Suprapubic skin (tissue), 4 donors: ENCODE measurements around the gene ITPR2. TPM values are rescaled to one million over a fixed set of nuclear protein-coding genes. Genes with fewer than 3 reads are reported as not detected.
"Not testable (repeated sequence)": the region's sequence is repeated elsewhere in the genome, so short reads cannot be mapped to it uniquely, and the experiment has no call there.

Source experiments
- DNase-seq, 2 donors: peaks; one replicate each; pipeline ENCODE4 v3.0.0-alpha.2; 2019; ENCODE audit warnings: low spot score in 2 of 2
- H3K27ac ChIP-seq: fragments of 200-600 bp; sonication (generic); one replicate; pipeline ENCODE4 v1.5.1; 2019
- H3K27me3 ChIP-seq: fragments of 200-600 bp; sonication (generic); one replicate; pipeline ENCODE4 v1.5.1; 2019
- H3K36me3 ChIP-seq: fragments of 200-600 bp; sonication (generic); one replicate; pipeline ENCODE4 v1.5.1; 2019
- H3K4me1 ChIP-seq: fragments of 200-600 bp; sonication (generic); one replicate; pipeline ENCODE4 v1.5.1; 2019
- H3K4me3 ChIP-seq: fragments of 200-600 bp; sonication (generic); one replicate; pipeline ENCODE4 v1.5.1; 2019; ENCODE audit warnings: mild to moderate bottlenecking
- H3K9me3 ChIP-seq: fragments of 200-600 bp; sonication (generic); one replicate; pipeline ENCODE4 v1.5.1; 2019
- EP300 ChIP-seq: sonication (generic); formaldehyde crosslinking; IDR thresholded peaks from one replicate; pipeline ENCODE4 v1.6.1; 2017; ENCODE audit warnings: antibody characterized with exemption
- POLR2A ChIP-seq, 2 donors: fragments of 450-650 bp; IDR thresholded peaks; one replicate each; pipeline ENCODE4 v1.6.1; 2017; ENCODE audit warnings: antibody characterized with exemption in 2 of 2, mild to moderate bottlenecking in 2 of 2, moderate library complexity in 2 of 2
- POLR2AphosphoS5 ChIP-seq, 3 donors: sonication (generic); formaldehyde crosslinking; IDR thresholded peaks; one replicate each; pipeline ENCODE4 v1.6.1; 2017; ENCODE audit warnings: antibody characterized with exemption in 3 of 3
- WGBS: methylation state at CpG from one replicate; pipeline ENCODE4 v1.1.5; 2018; 5-methylcytosine and 5-hydroxymethylcytosine counted together
- total RNA-seq, 4 donors: library from RNA; depleted of rRNA; stranded (reverse); fragments of >200 nt; gene quantifications; one replicate each; pipeline ENCODE4 v1.1.0, GENCODE V29; 2016
- TF ChIP-seq, protein P1 (sequence below), 2 donors: fragments of 200-600 bp in 1 of 2; fragments of 450-650 bp in 1 of 2; sonication (generic) in 1 of 2; IDR thresholded peaks; one replicate each; pipeline ENCODE4 v1.5.1; 2016 to 2019; ENCODE audit warnings: antibody characterized with exemption in 2 of 2, mild to moderate bottlenecking in 1 of 2, moderate library complexity in 1 of 2

ITPR2 gene
- total RNA-seq, 4 donors from 2014 or later, result 59.6 to 159 (median 72.1) TPM

DNA sequence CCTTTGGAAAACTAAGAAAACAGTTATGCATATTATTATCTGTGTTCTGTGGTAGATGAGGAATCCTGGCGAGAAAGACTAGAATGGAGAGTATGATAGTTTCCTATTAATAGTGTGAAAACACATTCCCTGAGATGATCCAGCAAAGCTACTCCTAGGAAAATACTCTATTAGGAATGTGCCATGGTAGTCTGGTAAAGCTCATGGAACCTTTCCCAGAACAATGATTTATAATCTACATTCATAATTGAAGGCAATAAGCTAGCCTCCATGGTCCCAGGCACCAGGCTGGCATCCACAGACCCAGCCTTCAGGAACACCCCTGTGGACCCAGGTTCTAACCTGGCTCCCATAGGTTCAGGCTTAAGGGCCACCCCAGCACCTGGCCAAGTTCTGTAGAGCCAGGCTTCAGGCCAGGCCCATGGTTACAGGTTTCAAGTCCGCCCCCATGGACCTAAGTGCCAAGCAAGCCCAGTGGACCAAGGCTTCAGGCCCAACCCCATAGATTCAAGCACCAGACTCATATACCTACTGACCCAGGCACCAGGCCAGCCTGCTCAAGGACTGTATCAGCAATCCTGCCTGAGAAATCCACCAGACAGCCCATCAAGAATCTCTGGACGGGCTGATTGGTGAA is 72.2 kb downstream of the ITPR2 start:
- Histone ChIP-seq H3K4me1 (no peaks in the 10 kb centered on the region), H3K4me3 (no peak overlapping the region), H3K27me3 (no peaks in the 10 kb centered on the region), H3K9me3 (peaks cover 8% of the 10 kb centered on the region), H3K36me3 (no peaks in the 10 kb centered on the region), H3K27ac (no peak overlapping the region)
- TF ChIP-seq EP300 (no peak), POLR2A (IDR thresholded peaks at IDR 0.05) (no peak), POLR2AphosphoS5 (IDR thresholded peaks at IDR 0.05) (no peak)
- TF ChIP-seq, protein P1, sequence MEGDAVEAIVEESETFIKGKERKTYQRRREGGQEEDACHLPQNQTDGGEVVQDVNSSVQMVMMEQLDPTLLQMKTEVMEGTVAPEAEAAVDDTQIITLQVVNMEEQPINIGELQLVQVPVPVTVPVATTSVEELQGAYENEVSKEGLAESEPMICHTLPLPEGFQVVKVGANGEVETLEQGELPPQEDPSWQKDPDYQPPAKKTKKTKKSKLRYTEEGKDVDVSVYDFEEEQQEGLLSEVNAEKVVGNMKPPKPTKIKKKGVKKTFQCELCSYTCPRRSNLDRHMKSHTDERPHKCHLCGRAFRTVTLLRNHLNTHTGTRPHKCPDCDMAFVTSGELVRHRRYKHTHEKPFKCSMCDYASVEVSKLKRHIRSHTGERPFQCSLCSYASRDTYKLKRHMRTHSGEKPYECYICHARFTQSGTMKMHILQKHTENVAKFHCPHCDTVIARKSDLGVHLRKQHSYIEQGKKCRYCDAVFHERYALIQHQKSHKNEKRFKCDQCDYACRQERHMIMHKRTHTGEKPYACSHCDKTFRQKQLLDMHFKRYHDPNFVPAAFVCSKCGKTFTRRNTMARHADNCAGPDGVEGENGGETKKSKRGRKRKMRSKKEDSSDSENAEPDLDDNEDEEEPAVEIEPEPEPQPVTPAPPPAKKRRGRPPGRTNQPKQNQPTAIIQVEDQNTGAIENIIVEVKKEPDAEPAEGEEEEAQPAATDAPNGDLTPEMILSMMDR (IDR thresholded peaks at IDR 0.05), result no peak
- DNase-seq, result no peak
- WGBS, result 94% methylated on average over 2 of the region's 3 CpGs

DNA sequence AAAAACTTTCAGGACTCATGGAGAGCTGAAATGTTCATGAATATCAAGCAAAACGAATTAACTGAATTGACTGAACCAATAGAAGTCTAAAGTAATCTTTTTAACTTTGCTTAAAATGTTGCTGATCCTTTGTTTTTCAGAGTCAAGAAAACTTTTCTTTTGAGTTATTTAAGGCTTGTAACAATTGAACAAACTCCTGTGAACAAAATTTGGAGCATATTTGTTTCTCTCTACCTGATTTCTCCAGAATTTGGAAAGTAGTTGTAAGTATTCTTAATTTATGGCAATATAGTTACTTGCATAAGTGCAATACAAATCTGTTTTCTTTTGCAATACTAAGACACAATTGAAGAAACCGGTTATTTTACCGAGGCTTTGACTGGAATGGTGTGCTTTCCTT is 77.6 kb downstream of the ITPR2 start:
- H3K36me3 ChIP-seq, H3K9me3 ChIP-seq, H3K27ac ChIP-seq, DNase-seq, H3K27me3 ChIP-seq, H3K4me1 ChIP-seq, H3K4me3 ChIP-seq: not testable (repeated sequence)
- 94% methylated on average over 3 of the region's 3 CpGs for WGBS

DNA sequence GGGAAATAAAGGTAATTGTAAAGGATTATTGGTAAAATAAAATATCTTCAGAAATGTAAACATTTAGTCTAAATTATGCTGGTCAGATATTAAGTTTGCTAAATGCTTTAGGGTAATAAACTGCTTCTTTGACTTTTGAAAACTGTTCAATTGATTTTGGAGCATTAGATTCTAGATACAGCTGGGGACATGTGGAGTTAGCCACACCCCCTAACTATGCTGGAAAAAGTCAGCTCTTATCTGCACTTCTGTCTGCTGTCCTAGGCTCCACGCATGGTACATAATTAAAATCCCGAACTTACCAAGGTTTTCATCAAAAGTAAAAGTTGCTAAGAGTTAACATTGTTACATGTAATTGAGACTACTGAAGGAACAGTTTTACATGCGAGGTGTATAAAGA is 78.8 kb downstream of the ITPR2 start:
- TF ChIP-seq POLR2A (IDR thresholded peaks at IDR 0.05) (no peak), POLR2AphosphoS5 (IDR thresholded peaks at IDR 0.05) (no peak), EP300 (no peak)
- TF ChIP-seq, protein P1 (IDR thresholded peaks at IDR 0.05), result no peak
- 96% methylated on average over 3 of the region's 3 CpGs for whole genome bisulfite sequencing

GRCh38 chr12:26751179-26751578 is 81.8 kb downstream of the ITPR2 start:
- Histone ChIP-seq H3K36me3 (no peaks in the 10 kb centered on the region), H3K27ac (no peak overlapping the region), H3K27me3 (no peaks in the 10 kb centered on the region), H3K4me3 (no peak overlapping the region), H3K4me1 (peaks cover 29% of the 10 kb centered on the region), H3K9me3 (peaks cover 9% of the 10 kb centered on the region)
- no peak for DNase-seq
- 84% methylated on average over 4 of the region's 4 CpGs for WGBS
- TF ChIP-seq, protein P1 (IDR thresholded peaks at IDR 0.05), result no peak
- TF ChIP-seq EP300, result no peak
- no peak for TF ChIP-seq POLR2AphosphoS5 (IDR thresholded peaks at IDR 0.05)
- TF ChIP-seq POLR2A (IDR thresholded peaks at IDR 0.05), result no peak

More for the DNA sequence above, 78.8 kb downstream of the ITPR2 start:
- H3K36me3 ChIP-seq, result no peaks in the 10 kb centered on the region
- H3K9me3 ChIP-seq, result peaks cover 9% of the 10 kb centered on the region
- H3K4me1 ChIP-seq, result peaks cover 12% of the 10 kb centered on the region
- no peak overlapping the region for H3K27ac ChIP-seq
- H3K4me3 ChIP-seq, result no peak overlapping the region
- no peak for DNase-seq
- H3K27me3 ChIP-seq, result no peaks in the 10 kb centered on the region

DNA sequence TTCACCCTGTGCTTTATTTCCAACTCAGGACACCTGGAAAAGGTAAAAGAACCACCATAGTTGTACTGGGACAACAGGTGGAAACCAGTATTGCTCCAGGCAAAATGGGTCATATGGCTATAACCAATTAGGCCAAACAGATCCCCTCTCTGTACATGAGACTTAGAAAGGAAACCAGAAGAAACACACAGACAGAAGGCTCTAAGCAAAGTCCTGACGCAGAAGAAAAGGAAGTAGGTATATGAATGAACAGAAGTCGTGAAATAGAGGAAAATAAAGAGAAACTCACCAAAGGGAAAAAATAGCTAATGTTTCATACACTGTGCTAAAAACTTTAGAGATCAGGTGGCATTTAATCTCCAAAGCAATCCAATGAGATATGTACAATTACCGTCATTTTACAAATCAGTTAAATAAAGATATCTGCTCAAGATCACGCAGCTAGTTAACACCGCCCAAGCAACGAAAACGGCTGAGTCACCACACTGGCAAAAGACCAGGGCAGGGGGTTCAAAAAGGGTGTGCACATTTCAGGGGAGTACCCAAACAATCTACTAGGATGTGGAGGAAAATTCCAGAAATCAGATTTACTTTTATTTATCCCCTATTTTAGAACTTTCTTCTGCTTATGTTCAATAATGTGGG is 82.3 kb downstream of the ITPR2 start:
- no peaks in the 10 kb centered on the region for H3K36me3 ChIP-seq
- no peak for TF ChIP-seq POLR2A (IDR thresholded peaks at IDR 0.05)
- TF ChIP-seq EP300, result no peak
- TF ChIP-seq, protein P1 (IDR thresholded peaks at IDR 0.05), result no peak
- no peak for TF ChIP-seq POLR2AphosphoS5 (IDR thresholded peaks at IDR 0.05)
- no peak overlapping the region for H3K4me3 ChIP-seq
- H3K27me3 ChIP-seq, result no peaks in the 10 kb centered on the region
- H3K27ac ChIP-seq, result no peak overlapping the region
- WGBS, result 59% methylated on average over 7 of the region's 7 CpGs
- no peak for DNase-seq
- peaks cover 33% of the 10 kb centered on the region for H3K4me1 ChIP-seq
- peaks cover 4% of the 10 kb centered on the region for H3K9me3 ChIP-seq
